ENCODE data around the gene UNC50. TPM values are rescaled to one million over a fixed set of nuclear protein-coding genes. Genes with fewer than 3 reads are reported as not detected.

The UNC50 gene
- total RNA-seq, 4 donors from 2014 or later: 32.9 to 56.4 (median 49.7) TPM

DNA sequence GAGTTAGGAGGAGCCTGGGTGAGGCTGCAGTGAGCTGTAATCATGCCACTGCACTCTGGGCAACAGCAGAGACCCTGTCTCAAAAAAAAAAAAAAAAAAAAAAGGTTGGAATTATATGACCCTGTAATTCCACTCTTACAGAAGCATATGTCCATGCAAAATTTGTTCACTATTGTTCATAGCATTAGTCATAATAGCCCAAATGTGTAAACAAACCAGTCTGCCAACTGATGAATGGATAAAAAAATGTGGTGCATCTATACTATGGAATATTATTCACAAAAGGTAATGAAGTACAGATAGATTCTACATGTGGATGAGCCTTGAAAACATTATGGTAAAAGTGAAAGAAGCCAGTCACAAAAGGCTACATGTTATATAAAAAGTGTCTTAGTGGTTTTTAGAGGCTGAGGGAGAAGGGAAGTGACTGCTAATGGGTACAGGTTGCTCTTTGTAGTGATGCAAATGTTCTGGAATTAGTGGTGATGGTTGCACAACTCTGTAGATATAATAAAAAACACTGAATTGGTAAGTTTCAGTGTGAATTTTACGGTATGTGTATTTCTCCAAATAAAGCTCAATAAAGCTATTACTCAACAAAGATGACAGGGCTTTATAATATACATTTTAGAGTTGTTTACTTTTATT is 9.5 kb upstream of the UNC50 start:
- no peak for DNase-seq (ENCODE audit: low spot score)
- TF ChIP-seq, protein P1, sequence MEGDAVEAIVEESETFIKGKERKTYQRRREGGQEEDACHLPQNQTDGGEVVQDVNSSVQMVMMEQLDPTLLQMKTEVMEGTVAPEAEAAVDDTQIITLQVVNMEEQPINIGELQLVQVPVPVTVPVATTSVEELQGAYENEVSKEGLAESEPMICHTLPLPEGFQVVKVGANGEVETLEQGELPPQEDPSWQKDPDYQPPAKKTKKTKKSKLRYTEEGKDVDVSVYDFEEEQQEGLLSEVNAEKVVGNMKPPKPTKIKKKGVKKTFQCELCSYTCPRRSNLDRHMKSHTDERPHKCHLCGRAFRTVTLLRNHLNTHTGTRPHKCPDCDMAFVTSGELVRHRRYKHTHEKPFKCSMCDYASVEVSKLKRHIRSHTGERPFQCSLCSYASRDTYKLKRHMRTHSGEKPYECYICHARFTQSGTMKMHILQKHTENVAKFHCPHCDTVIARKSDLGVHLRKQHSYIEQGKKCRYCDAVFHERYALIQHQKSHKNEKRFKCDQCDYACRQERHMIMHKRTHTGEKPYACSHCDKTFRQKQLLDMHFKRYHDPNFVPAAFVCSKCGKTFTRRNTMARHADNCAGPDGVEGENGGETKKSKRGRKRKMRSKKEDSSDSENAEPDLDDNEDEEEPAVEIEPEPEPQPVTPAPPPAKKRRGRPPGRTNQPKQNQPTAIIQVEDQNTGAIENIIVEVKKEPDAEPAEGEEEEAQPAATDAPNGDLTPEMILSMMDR (IDR thresholded peaks at IDR 0.05): no peak
- no peak for ATAC-seq (ENCODE audit: low FRiP score)

DNA sequence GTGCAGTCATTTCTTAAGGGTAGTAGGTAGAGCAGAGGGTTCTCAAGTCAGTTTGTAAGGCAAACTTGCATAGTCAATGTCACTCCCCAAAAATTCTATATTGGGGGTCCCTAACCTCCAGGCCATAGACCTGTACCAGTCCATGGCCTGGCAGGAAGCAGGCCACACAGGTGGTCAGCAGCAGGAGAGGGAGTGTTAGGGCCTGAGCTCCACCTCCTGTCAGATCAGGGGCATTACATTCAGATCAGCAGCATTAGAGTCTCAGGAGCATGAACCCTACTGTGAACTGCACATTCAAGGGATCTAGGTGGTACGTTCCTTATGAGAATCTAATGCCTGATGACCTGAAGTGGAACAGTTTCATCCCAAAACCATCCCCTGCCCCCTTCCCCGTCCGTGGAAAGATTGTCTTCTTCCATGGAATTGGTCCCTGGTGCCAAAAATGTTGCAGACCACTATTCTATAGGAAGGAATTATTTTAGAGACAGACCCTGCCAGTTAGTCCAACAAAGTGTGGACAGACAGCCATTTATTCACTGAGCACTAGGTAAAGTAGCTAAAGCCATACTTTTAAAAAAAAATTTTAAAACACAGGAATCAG is 6.8 kb upstream of the UNC50 start:
- DNase-seq (ENCODE audit: low spot score) (no peak), ATAC-seq (ENCODE audit: low FRiP score) (no peak)
- TF ChIP-seq, protein P1 (IDR thresholded peaks at IDR 0.05): no peak

DNA sequence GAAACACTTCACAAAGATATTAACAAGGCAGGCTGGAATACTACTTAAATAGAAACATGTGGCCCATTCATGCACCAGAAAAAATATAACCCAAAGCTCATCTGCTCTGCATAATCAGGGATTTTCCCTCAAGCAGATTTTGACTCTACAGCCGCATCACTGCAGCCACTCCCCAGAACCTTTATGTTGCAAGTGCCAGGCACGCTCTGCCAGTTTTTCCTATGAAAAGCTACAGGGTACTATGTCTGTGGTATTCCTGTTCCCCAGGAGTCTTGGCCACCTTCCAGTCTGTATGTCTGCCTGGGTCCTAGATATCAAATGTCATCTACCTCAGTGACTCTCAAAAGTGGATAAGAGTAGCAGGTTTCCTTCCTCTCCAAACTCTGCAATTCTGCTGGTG is 3.8 kb upstream of the UNC50 start:
- TF ChIP-seq, protein P1 (IDR thresholded peaks at IDR 0.05): no peak
- ATAC-seq (ENCODE audit: low FRiP score) (no peak), DNase-seq (ENCODE audit: low spot score) (no peak)

DNA sequence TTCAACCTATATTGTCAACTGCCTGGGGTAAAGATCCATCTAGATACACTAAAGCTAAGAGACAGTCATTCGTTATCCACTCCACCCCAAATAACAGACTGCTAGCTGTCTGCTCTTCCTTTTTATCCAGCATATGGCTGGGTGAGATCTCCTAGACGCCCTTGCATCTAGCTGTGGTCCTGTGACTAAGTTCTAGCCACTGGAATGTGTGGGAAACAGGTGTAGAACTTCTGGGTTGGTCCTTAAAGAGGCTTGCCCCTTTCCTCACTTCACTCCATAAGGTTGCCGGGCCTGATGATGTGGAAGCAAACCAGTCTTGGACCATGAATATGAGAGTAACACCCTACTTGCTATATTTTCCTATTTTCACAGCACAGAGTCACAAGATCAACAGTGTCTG is 3.3 kb upstream of the UNC50 start:
- DNase-seq (ENCODE audit: low spot score): no peak
- ATAC-seq (ENCODE audit: low FRiP score): no peak
- TF ChIP-seq, protein P1 (IDR thresholded peaks at IDR 0.05): no peak

DNA sequence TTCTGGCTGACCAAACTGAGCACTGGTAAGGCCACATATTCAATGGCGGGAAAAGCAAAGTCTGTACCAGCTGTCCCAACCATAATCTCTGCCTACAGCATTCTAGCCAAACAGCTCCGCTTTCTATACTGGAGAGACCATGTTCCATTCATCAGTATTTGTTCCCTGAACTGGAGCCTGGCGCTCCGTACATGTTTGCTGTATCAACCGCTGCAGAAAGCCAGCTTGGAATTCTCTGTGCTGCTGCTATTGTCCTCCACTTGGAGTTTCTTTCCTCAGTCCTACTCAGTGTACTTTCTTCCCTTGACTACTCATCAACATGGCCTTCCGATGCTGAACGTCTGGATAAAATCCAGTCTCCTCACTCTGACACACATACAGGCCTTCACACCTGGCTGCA is 2.0 kb upstream of the UNC50 start:
- DNase-seq (ENCODE audit: low spot score) (no peak), ATAC-seq (ENCODE audit: low FRiP score) (no peak)
- TF ChIP-seq, protein P1 (IDR thresholded peaks at IDR 0.05): no peak

DNA sequence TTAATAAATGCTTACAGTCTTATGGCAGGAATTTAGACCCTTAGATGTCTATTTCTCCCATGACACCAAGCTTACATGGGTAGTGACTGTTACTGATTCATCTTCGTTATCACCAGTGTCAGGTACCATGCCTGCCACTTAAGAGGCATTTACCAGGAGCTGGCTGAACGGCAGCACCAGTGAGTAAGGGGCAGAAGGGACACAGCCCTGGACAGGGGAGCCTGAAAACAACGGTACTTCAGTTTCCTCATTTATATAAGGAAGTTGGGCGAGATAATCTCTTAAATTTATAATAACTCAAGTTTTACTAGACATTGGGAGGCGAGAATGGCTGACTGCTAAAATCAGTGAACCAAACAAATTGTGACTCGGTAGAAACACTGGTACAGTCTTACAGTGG is 1.3 kb upstream of the UNC50 start:
- TF ChIP-seq, protein P1 (IDR thresholded peaks at IDR 0.05): no peak

DNA sequence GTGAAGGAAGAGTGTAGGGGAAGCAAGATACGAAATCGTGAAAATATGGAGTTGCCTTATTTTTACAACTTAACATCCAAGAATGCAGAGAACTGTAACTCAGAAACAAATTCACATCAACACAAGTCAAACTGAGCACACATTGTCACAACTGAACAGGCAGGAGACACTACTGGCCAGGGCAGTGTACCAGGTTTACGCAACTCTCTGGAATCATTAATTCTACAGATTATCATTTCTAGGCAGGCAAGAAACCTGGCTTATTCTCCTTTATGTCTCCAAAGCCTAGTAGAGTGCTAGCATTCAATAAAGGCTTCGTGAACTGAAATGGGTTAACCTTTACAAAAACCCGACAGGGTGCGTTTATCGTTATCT is 661 bp upstream of the UNC50 start:
- ATAC-seq (ENCODE audit: low FRiP score) (peak; percentile 2), DNase-seq (ENCODE audit: low spot score) (no peak)
- TF ChIP-seq, protein P1 (IDR thresholded peaks at IDR 0.05): no peak

More for the DNA sequence above, 1.3 kb upstream of the UNC50 start:
- DNase-seq (ENCODE audit: low spot score) (no peak), ATAC-seq (ENCODE audit: low FRiP score) (no peak)

Measured in omental fat pad (tissue), 4 donors.